H1 (cell line): ENCODE data around the gene FFAR2. TPM values are rescaled to one million over a fixed set of nuclear protein-coding genes. Genes with fewer than 3 reads are reported as not detected.

Experiments
- BCL11A ChIP-seq, 2 experiments: IDR thresholded peaks; one replicate each; pipeline ENCODE4 v1.6.1; 2011; ENCODE audit warnings: low read depth in 2 of 2, low read length in 2 of 2, mild to moderate bottlenecking in 2 of 2
- CHD2 ChIP-seq: IDR thresholded peaks from 2 replicates; pipeline ENCODE4 v1.6.1; 2012; ENCODE audit warnings: low read length, improper control_type of control experiment
- CHD7 ChIP-seq: fragments of 300-600 bp; sonication (generic); IDR thresholded peaks from 2 replicates; pipeline ENCODE4 v1.7.1; 2012; ENCODE audit warnings: low read length, moderate library complexity, mild to moderate bottlenecking, inconsistent platforms; ENCODE audit not compliant: insufficient replicate concordance
- EP300 ChIP-seq, 2 experiments: IDR thresholded peaks; 1 replicate in 1 of 2; 2 replicates in 1 of 2; pipeline ENCODE4 v1.6.1; 2011 to 2012; ENCODE audit warnings: low read depth in 2 of 2, low read length in 2 of 2, mild to moderate bottlenecking in 2 of 2, borderline replicate concordance in 1 of 2, inconsistent platforms in 1 of 2, moderate library complexity in 1 of 2
- EZH2 ChIP-seq: fragments of 200-600 bp; sonication (generic); IDR thresholded peaks from 2 replicates; pipeline ENCODE4 v1.7.1; 2012; ENCODE audit warnings: low read depth, mild to moderate bottlenecking, moderate library complexity, low read length, inconsistent platforms; ENCODE audit not compliant: severe bottlenecking
- JUN ChIP-seq: IDR thresholded peaks from 2 replicates; pipeline ENCODE4 v1.6.1; 2011; ENCODE audit warnings: low read depth, mild to moderate bottlenecking, improper control_type of control experiment, low read length
- NRF1 ChIP-seq: IDR thresholded peaks from 2 replicates; pipeline ENCODE4 v1.6.1; 2011; ENCODE audit warnings: mild to moderate bottlenecking, low read depth, low read length, improper control_type of control experiment
- RNF2 ChIP-seq: fragments of 200-900, 300-1000 bp; sonication (generic); IDR thresholded peaks from 2 replicates; pipeline ENCODE4 v1.7.1; 2016; ENCODE audit warnings: borderline replicate concordance, low read depth, mild to moderate bottlenecking, antibody characterized with exemption, low read length; ENCODE audit not compliant: poor library complexity, severe bottlenecking; ENCODE audit errors: missing control alignments
- SP2 ChIP-seq: IDR thresholded peaks from 2 replicates; pipeline ENCODE4 v1.6.1; 2012; ENCODE audit warnings: mild to moderate bottlenecking, low read length, inconsistent platforms
- polyA plus RNA-seq, 7 experiments: library from polyadenylated mRNA; depleted of rRNA in 3 of 7; stranded (reverse) in 5 of 7; unstranded in 2 of 7; fragments of >200 nt in 5 of 7; fragments of 200-250 nt in 2 of 7; gene quantifications; 1 replicate in 5 of 7; 2 replicates in 1 of 7; 4 replicates in 1 of 7; pipeline versions ENCODE4 v1.2.1 to v1.2.3, GENCODE V29; 2011 to 2013; ENCODE audit warnings: missing spikeins in 2 of 7, mixed read lengths in 2 of 7
- total RNA-seq: library from RNA; stranded (reverse); fragmentation: NEBNext Ultra II Directional; extraction: Animal tissue kit (Norgen Biotek cat#: 25700); gene quantifications from 2 replicates; pipeline ENCODE4 v1.2.1, GENCODE V29; 2021

The FFAR2 gene
- total and polyA plus RNA-seq, 2 of the 8 experiments (the other 6 are each of a cell fraction or from before 2014, with no cell fraction given), result not detected

DNA sequence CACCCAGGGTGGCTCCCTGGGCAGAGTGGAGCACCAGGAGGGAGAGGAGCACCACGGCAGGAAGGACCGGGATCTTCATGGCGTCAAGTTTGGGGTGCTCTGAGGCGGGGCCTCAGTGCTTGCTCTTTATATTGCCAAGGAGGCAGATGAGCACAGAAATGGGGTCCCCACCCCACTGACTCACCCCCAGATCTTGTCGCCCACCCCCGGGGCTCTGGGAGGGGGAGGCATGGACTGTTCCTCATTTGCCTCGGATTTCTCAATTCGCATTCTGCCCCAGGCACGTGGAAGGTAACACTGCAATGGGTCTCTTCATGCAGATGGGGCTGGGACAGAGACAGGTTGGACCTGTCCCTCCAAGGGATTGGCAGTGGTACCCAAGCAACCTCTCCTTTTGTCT, 42.3 kb downstream of the FFAR2 start, which contains the start of gene KRTDAP (continued):
- TF ChIP-seq CHD7, result no peak
- TF ChIP-seq EZH2, result no peak
- TF ChIP-seq JUN, result no peak
- TF ChIP-seq EP300 (IDR thresholded peaks at IDR 0.05; ENCODE audit: borderline replicate concordance in 1 of 2, low read depth in 2 of 2, low read length in 2 of 2), result no peak
- TF ChIP-seq SP2, result no peak
- no peak for TF ChIP-seq NRF1
- TF ChIP-seq CHD2, result no peak
- TF ChIP-seq RNF2, result no peak
- TF ChIP-seq BCL11A (IDR thresholded peaks at IDR 0.05; ENCODE audit: low read depth in 2 of 2, low read length in 2 of 2), result no peak
- TF ChIP-seq, all 59 proteins: peak for 0
